Hepatocyte (in vitro differentiated cells): ENCODE measurements around the gene TSPAN15. TPM values are rescaled to one million over a fixed set of nuclear protein-coding genes. Genes with fewer than 3 reads are reported as not detected.
A peak's percentile ranks its signal among the peaks of the same experiment; 100 is the strongest.

Experiments
- DNase-seq: peaks from one replicate; pipeline ENCODE4 v3.0.0-alpha.2; 2016; ENCODE audit warnings: low spot score
- H2AFZ ChIP-seq: fragments of 200-600 bp; sonication (generic); 2 replicates; pipeline ENCODE4 v1.6.0; 2016; ENCODE audit warnings: antibody characterized with exemption, mild to moderate bottlenecking
- H3K27ac ChIP-seq: fragments of 200-600 bp; sonication (generic); 2 replicates; pipeline ENCODE4 v1.5.1; 2016; ENCODE audit warnings: mild to moderate bottlenecking
- H3K27me3 ChIP-seq: fragments of 200-600 bp; sonication (generic); 2 replicates; pipeline ENCODE4 v1.6.1; 2016
- H3K36me3 ChIP-seq: fragments of 200-600 bp; sonication (generic); replicated peaks from 2 replicates; pipeline ENCODE4 v1.5.1; 2016; ENCODE audit warnings: low read depth; ENCODE audit not compliant: insufficient read depth
- H3K4me1 ChIP-seq: fragments of 200-600 bp; sonication (generic); 2 replicates; pipeline ENCODE4 v1.5.1; 2016; ENCODE audit warnings: mild to moderate bottlenecking, moderate library complexity; ENCODE audit not compliant: insufficient read depth
- H3K4me2 ChIP-seq: fragments of 200-600 bp; sonication (generic); 2 replicates; pipeline ENCODE4 v1.6.0; 2016
- H3K4me3 ChIP-seq: fragments of 200-600 bp; sonication (generic); 2 replicates; pipeline ENCODE4 v1.5.1; 2016; ENCODE audit warnings: mild to moderate bottlenecking
- H3K79me2 ChIP-seq: fragments of 200-600 bp; sonication (generic); 2 replicates; pipeline ENCODE4 v1.6.0; 2017; ENCODE audit warnings: mild to moderate bottlenecking
- H3K9me2 ChIP-seq: fragments of 200-600 bp; sonication (generic); replicated peaks from 2 replicates; pipeline ENCODE4 v1.6.0; 2017; ENCODE audit warnings: mild to moderate bottlenecking; ENCODE audit not compliant: insufficient read depth
- H3K9me3 ChIP-seq: fragments of 200-600 bp; sonication (generic); 2 replicates; pipeline ENCODE4 v1.5.1; 2016; ENCODE audit warnings: low read depth, mild to moderate bottlenecking
- H4K20me1 ChIP-seq: fragments of 200-600 bp; sonication (generic); 2 replicates; pipeline ENCODE4 v1.6.0; 2016; ENCODE audit warnings: mild to moderate bottlenecking; ENCODE audit not compliant: insufficient read depth, poor library complexity, severe bottlenecking
- CTCF ChIP-seq: fragments of 200-600 bp; sonication (generic); IDR thresholded peaks from 2 replicates; pipeline ENCODE4 v1.5.1; 2016; ENCODE audit warnings: antibody characterized with exemption, mild to moderate bottlenecking; ENCODE audit not compliant: poor library complexity
- EZH2 ChIP-seq: fragments of 200-600 bp; sonication (generic); IDR thresholded peaks from 2 replicates; pipeline ENCODE4 v1.6.1; 2016; ENCODE audit warnings: antibody characterized with exemption, mild to moderate bottlenecking, borderline replicate concordance
- EZH2phosphoT487 ChIP-seq: fragments of 200-600 bp; sonication (generic); IDR thresholded peaks from one replicate; pipeline ENCODE4 v1.6.1; 2018; ENCODE audit warnings: antibody characterized with exemption, mild to moderate bottlenecking, low read depth, moderate library complexity; ENCODE audit not compliant: unreplicated experiment, severe bottlenecking
- WGBS: methylation state at CpG from one replicate; pipeline ENCODE4 v1.1.6; 2016; ENCODE audit warnings: low lambda C conversion rate; ENCODE audit errors: missing lambda C conversion rate; 5-methylcytosine and 5-hydroxymethylcytosine counted together
- polyA plus RNA-seq: library from polyadenylated mRNA; unstranded; fragments of >200 nt; fragmentation: Nextera tagmentation; extraction: Ambion mirVana; gene quantifications from 2 replicates; pipeline ENCODE4 v1.2.1, GENCODE V29; 2016
- total RNA-seq: library from RNA; depleted of rRNA; stranded (reverse); fragments of >200 nt; gene quantifications from 2 replicates; pipeline ENCODE4 v1.2.3, GENCODE V29; 2014

TSPAN15 gene
- total and polyA plus RNA-seq, 2 experiments from 2014 or later, result 29.0 to 66.4 TPM

- WGBS, result 76% methylated on average over 10 of the region's 10 CpGs
- no peak for DNase-seq
- no peak overlapping the region for H2AFZ ChIP-seq
- no peaks in the 10 kb centered on the region for H3K27me3 ChIP-seq
- H3K36me3 ChIP-seq, result no peaks in the 10 kb centered on the region
- peaks cover 4% of the 10 kb centered on the region for H3K79me2 ChIP-seq
- H4K20me1 ChIP-seq, result no peaks in the 10 kb centered on the region
- peaks cover 13% of the 10 kb centered on the region for H3K4me1 ChIP-seq
- peak overlapping the region; percentile 55 for H3K27ac ChIP-seq
- TF ChIP-seq CTCF (no peak), EZH2phosphoT487 (no peak), EZH2 (no peak)
- no peaks in the 10 kb centered on the region for H3K9me2 ChIP-seq
- H3K4me3 ChIP-seq, result no peak overlapping the region
- H3K9me3 ChIP-seq, result no peaks in the 10 kb centered on the region
- H3K4me2 ChIP-seq, result no peak overlapping the region
Measured at GRCh38 chr10:69473304-69473990, 22.2 kb downstream of the TSPAN15 start.

GRCh38 chr10:69474742-69475432, 23.6 kb downstream of the TSPAN15 start:
- no peaks in the 10 kb centered on the region for H3K27me3 ChIP-seq
- peak; percentile 67 for DNase-seq
- no peak for TF ChIP-seq CTCF
- TF ChIP-seq EZH2, result no peak
- no peak for TF ChIP-seq EZH2phosphoT487
- H3K36me3 ChIP-seq, result no peaks in the 10 kb centered on the region
- H3K79me2 ChIP-seq, result no peaks in the 10 kb centered on the region
- H3K9me2 ChIP-seq, result no peaks in the 10 kb centered on the region
- peaks cover 14% of the 10 kb centered on the region for H3K4me1 ChIP-seq
- no peak overlapping the region for H3K4me3 ChIP-seq
- H3K4me2 ChIP-seq, result no peak overlapping the region
- H3K9me3 ChIP-seq, result no peaks in the 10 kb centered on the region
- H4K20me1 ChIP-seq, result no peaks in the 10 kb centered on the region
- H3K27ac ChIP-seq, result peak overlapping the region; percentile 81
- no peak overlapping the region for H2AFZ ChIP-seq
- WGBS, result 76% methylated on average over 9 of the region's 9 CpGs

GRCh38 chr10:69475433-69475830, 24.2 kb downstream of the TSPAN15 start:
- H3K4me3 ChIP-seq, result no peak overlapping the region
- H3K4me2 ChIP-seq, result no peak overlapping the region
- peak overlapping the region; percentile 14 for H3K27ac ChIP-seq
- no peak for DNase-seq
- H3K9me3 ChIP-seq, result no peaks in the 10 kb centered on the region
- no peak overlapping the region for H2AFZ ChIP-seq
- 78% methylated on average over 2 of the region's 2 CpGs for WGBS
- H3K36me3 ChIP-seq, result no peaks in the 10 kb centered on the region
- peaks cover 20% of the 10 kb centered on the region for H3K4me1 ChIP-seq
- no peaks in the 10 kb centered on the region for H3K79me2 ChIP-seq
- H4K20me1 ChIP-seq, result no peaks in the 10 kb centered on the region
- no peaks in the 10 kb centered on the region for H3K27me3 ChIP-seq
- no peaks in the 10 kb centered on the region for H3K9me2 ChIP-seq
- TF ChIP-seq EZH2phosphoT487 (no peak), CTCF (no peak), EZH2 (no peak)
